Measurements from ENCODE around the gene INTS14. TPM values are rescaled to one million over a fixed set of nuclear protein-coding genes. Genes with fewer than 3 reads are reported as not detected.

Gene INTS14
- total RNA-seq, 1 experiment from 2014 or later, result 44.7 TPM

- H3K4me1 Mint-ChIP-seq, result peaks cover 2 to 18% of the 10 kb centered on the region in 2 experiments; a peak in 2 of 4 replicates
- no peaks in the 10 kb centered on the region for H3K79me1 ChIP-seq (ENCODE audit: insufficient read depth, low read depth, low read length, poor library complexity, severe bottlenecking)
- no peaks in the 10 kb centered on the region for H3K9me3 Mint-ChIP-seq
- no peaks in the 10 kb centered on the region for H3K27me3 Mint-ChIP-seq (ENCODE audit: low read depth)
- H3K36me3 Mint-ChIP-seq (ENCODE audit: insufficient read depth in 1 of 3, low read depth in 3 of 3), result peaks cover 11 to 79% (median 50%) of the 10 kb centered on the region in 3 experiments; a peak in 6 of 7 replicates
- H3T11ph ChIP-seq (ENCODE audit: low read length), result no peak overlapping the region
- H2BK5ac ChIP-seq (ENCODE audit: insufficient read length, low read length), result no peak overlapping the region
- H3K4me1 ChIP-seq (ENCODE audit: insufficient read depth, low read length), result 0 out of 2 replicates have a peak, but pooled peaks cover 3% of the 10 kb centered on the region
- H3K4ac ChIP-seq (ENCODE audit: low read depth, low read length), result no peak overlapping the region
- no peak overlapping the region for H3K9ac ChIP-seq (ENCODE audit: extremely low read depth, insufficient read length, low read length)
- no peak overlapping the region for H4K5ac ChIP-seq (ENCODE audit: insufficient read length, low read depth, low read length)
- H2BK15ac ChIP-seq (ENCODE audit: low read depth, low read length), result no peak overlapping the region
- H2BK120ac ChIP-seq (ENCODE audit: low read depth, low read length, poor library complexity, severe bottlenecking), result no peak overlapping the region
- H3K23ac ChIP-seq (ENCODE audit: insufficient read length, low read depth, low read length), result no peak overlapping the region
- H3K79me2 ChIP-seq (ENCODE audit: insufficient read depth, low read length), result no peaks in the 10 kb centered on the region
- no peak overlapping the region for H3K4me3 Mint-ChIP-seq
- no peaks in the 10 kb centered on the region for H4K20me1 ChIP-seq (ENCODE audit: control insufficient read depth, insufficient read depth, insufficient read length)
- H4K91ac ChIP-seq (ENCODE audit: insufficient read length, low read depth, low read length), result no peak overlapping the region
- H2BK20ac ChIP-seq (ENCODE audit: low read depth, low read length, poor library complexity, severe bottlenecking), result no peak overlapping the region
- no peak overlapping the region for H2AK5ac ChIP-seq (ENCODE audit: insufficient read length, low read length)
- no peaks in the 10 kb centered on the region for H3K23me2 ChIP-seq (ENCODE audit: insufficient read length, low read depth, low read length, poor library complexity, severe bottlenecking)
- no peak overlapping the region for H2AFZ ChIP-seq (ENCODE audit: low read length)
- no peaks in the 10 kb centered on the region for H3K9me3 ChIP-seq (ENCODE audit: control insufficient read depth, low read depth, low read length)
- no peak overlapping the region for H3K14ac ChIP-seq (ENCODE audit: insufficient read depth, low read length)
- H2BK12ac ChIP-seq (ENCODE audit: insufficient read length, low read depth, low read length), result no peak overlapping the region
- H3K27ac Mint-ChIP-seq, result peak overlapping the region in 2 of 3 experiments; percentile 37 to 41; a peak in 3 of 7 replicates
- no peak overlapping the region for H3K56ac ChIP-seq (ENCODE audit: insufficient read length, low read depth, low read length)
- no peak overlapping the region for H3K27ac ChIP-seq (ENCODE audit: insufficient read length, low read depth, low read length)
- no peaks in the 10 kb centered on the region for H3K27me3 ChIP-seq (ENCODE audit: insufficient read depth, low read length)
- no peak overlapping the region for H3K18ac ChIP-seq (ENCODE audit: insufficient read length, low read depth, low read length)
- TF ChIP-seq CTCF (conservative IDR thresholded peaks at IDR 0.05), result no peak
- no peak for DNase-seq
- no peak overlapping the region for H4K8ac ChIP-seq (replicated peaks; ENCODE audit: insufficient read length, low read depth, low read length)
- no peak overlapping the region for H3K4me2 ChIP-seq (ENCODE audit: insufficient read depth, insufficient read length, low read length)
Measured at GRCh38 chr15:65580287-65580686, 30.6 kb downstream of the INTS14 start.
